HEK293 (cell line): ENCODE measurements around the gene DOCK9.

Source experiments
- CTCF ChIP-seq: fragments of 450-650 bp; formaldehyde crosslinking; IDR thresholded peaks from 2 replicates; pipeline ENCODE4 v1.5.1; 2016; ENCODE audit warnings: missing biosample characterization, missing genetic modification characterization
- SALL2 ChIP-seq: fragments of 450-650 bp; formaldehyde crosslinking; IDR thresholded peaks from 2 replicates; pipeline ENCODE4 v1.5.0; 2017; ENCODE audit warnings: missing biosample characterization, mild to moderate bottlenecking, missing genetic modification characterization, borderline replicate concordance
- SP2 ChIP-seq: fragments of 450-650 bp; formaldehyde crosslinking; IDR thresholded peaks from 2 replicates; pipeline ENCODE4 v1.5.1; 2016; ENCODE audit warnings: missing biosample characterization, missing genetic modification characterization
- ZBTB21 ChIP-seq: fragments of 450-650 bp; formaldehyde crosslinking; IDR thresholded peaks from 2 replicates; pipeline ENCODE4 v1.5.1; 2017; ENCODE audit warnings: missing biosample characterization, missing genetic modification characterization
- ZNF138 ChIP-seq: fragments of 450-650 bp; formaldehyde crosslinking; IDR thresholded peaks from 2 replicates; pipeline ENCODE4 v1.5.1; 2016; ENCODE audit warnings: missing biosample characterization, missing genetic modification characterization, borderline replicate concordance
- ZNF23 ChIP-seq: fragments of 450-650 bp; formaldehyde crosslinking; IDR thresholded peaks from 2 replicates; pipeline ENCODE4 v1.5.1; 2016; ENCODE audit warnings: missing biosample characterization, missing genetic modification characterization, borderline replicate concordance
- ZNF324 ChIP-seq: fragments of 450-650 bp; formaldehyde crosslinking; IDR thresholded peaks from 2 replicates; pipeline ENCODE4 v1.5.1; 2016; ENCODE audit warnings: missing biosample characterization, missing genetic modification characterization
- ZNF391 ChIP-seq: fragments of 450-650 bp; formaldehyde crosslinking; IDR thresholded peaks from 2 replicates; pipeline ENCODE4 v1.5.1; 2016; ENCODE audit warnings: low read depth, missing biosample characterization, missing genetic modification characterization, borderline replicate concordance
- ZNF473 ChIP-seq: fragments of 450-650 bp; formaldehyde crosslinking; IDR thresholded peaks from 2 replicates; pipeline ENCODE4 v1.5.1; 2017; ENCODE audit warnings: missing biosample characterization, missing genetic modification characterization
- ZNF830 ChIP-seq: fragments of 450-650 bp; IDR thresholded peaks from 2 replicates; pipeline ENCODE4 v1.5.0; 2018; ENCODE audit warnings: missing biosample characterization, missing genetic modification characterization, low read depth, mild to moderate bottlenecking, moderate library complexity
- TF ChIP-seq, protein P1 (sequence below): fragments of 450-650 bp; formaldehyde crosslinking; IDR thresholded peaks from 2 replicates; pipeline ENCODE4 v1.5.1; 2016; ENCODE audit warnings: missing biosample characterization, missing genetic modification characterization

- TF ChIP-seq ZNF324 (no peak), ZNF830 (tag by site-specific recombination) (no peak), CTCF (tag by site-specific recombination) (no peak), ZBTB21 (tag by site-specific recombination) (no peak), ZNF138 (no peak), SP2 (no peak), ZNF473 (tag by site-specific recombination) (no peak), SALL2 (tag by site-specific recombination) (no peak), ZNF23 (tag by site-specific recombination) (no peak), ZNF391 (tag by site-specific recombination) (no peak)
- TF ChIP-seq, protein P1, sequence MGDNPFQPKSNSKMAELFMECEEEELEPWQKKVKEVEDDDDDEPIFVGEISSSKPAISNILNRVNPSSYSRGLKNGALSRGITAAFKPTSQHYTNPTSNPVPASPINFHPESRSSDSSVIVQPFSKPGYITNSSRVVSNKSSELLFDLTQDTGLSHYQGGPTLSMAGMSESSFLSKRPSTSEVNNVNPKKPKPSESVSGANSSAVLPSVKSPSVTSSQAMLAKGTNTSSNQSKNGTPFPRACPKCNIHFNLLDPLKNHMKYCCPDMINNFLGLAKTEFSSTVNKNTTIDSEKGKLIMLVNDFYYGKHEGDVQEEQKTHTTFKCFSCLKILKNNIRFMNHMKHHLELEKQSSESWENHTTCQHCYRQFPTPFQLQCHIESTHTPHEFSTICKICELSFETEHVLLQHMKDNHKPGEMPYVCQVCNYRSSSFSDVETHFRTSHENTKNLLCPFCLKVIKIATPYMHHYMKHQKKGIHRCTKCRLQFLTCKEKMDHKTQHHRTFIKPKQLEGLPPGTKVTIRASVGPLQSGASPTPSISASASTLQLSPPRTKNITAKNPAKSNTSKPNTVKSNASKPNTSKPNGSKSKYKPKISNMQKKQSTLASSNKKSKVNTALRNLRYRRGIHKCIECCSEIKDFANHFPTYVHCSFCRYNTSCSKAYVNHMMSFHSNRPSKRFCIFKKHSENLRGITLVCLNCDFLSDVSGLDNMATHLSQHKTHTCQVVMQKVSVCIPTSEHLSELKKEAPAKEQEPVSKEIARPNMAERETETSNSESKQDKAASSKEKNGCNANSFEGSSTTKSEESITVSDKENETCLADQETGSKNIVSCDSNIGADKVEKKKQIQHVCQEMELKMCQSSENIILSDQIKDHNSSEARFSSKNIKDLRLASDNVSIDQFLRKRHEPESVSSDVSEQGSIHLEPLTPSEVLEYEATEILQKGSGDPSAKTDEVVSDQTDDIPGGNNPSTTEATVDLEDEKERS (tag by site-specific recombination) = no peak
These were observed 2.0 kb downstream of the DOCK9 start for GRCh38 chr13:98975822-98976261.
